Transverse colon (tissue), 3 donors: ENCODE data around the gene RHOJ.

Source experiments
- POLR2A ChIP-seq: fragments of 450-650 bp; IDR thresholded peaks from one replicate; pipeline ENCODE4 v1.6.1; 2016; ENCODE audit warnings: antibody characterized with exemption, mild to moderate bottlenecking, moderate library complexity
- POLR2AphosphoS5 ChIP-seq, 3 donors: sonication (generic); formaldehyde crosslinking; IDR thresholded peaks; one replicate each; pipeline ENCODE4 v1.6.1; 2016; ENCODE audit warnings: antibody characterized with exemption in 3 of 3

DNA sequence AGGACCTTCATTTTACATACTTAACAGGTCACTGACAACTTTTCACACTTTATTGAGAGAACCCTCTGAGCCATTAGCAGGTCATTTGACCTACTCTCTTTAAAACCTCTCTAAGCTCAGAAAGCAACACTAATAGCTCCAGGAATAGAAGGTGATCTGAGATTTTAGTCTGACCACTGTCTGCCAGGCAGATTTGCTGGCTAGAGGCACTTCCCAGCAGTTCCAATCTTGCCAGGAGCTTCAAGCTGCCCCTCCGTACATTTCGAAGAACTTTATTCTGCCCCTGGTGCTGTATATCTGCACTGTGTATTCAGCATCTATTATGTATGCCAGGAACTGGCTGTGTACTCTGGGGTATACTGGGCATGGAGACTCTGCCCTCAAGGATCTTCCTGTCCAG lies 58.2 kb downstream of the RHOJ start:
- TF ChIP-seq POLR2A (no peak), POLR2AphosphoS5 (IDR thresholded peaks at IDR 0.05) (no peak)
